Esophagus (tissue), 2 donors: ENCODE measurements around the gene ITPRID1. TPM values are rescaled to one million over a fixed set of nuclear protein-coding genes. Genes with fewer than 3 reads are reported as not detected.
"Not testable (repeated sequence)": the region's sequence is repeated elsewhere in the genome, so short reads cannot be mapped to it uniquely, and the experiment has no call there.

Experiments used
- H3K27ac ChIP-seq, 2 donors: one replicate each; pipeline ENCODE4 v1.5.1; 2013; ENCODE audit warnings: low read depth in 2 of 2, mild to moderate bottlenecking in 2 of 2, inconsistent platforms in 1 of 2, low read length in 1 of 2, moderate library complexity in 1 of 2
- H3K27me3 ChIP-seq, 2 donors: one replicate each; pipeline ENCODE4 v1.6.1; 2013; ENCODE audit warnings: low read length in 2 of 2, control low read depth in 1 of 2, mild to moderate bottlenecking in 1 of 2; ENCODE audit not compliant: insufficient read depth in 2 of 2, control insufficient read depth in 1 of 2
- H3K36me3 ChIP-seq, 2 donors: one replicate each; pipeline ENCODE4 v1.6.1; 2013; ENCODE audit warnings: low read length in 1 of 2; ENCODE audit not compliant: control insufficient read depth in 2 of 2, insufficient read depth in 2 of 2
- H3K4me1 ChIP-seq, 2 donors: one replicate each; pipeline ENCODE4 v1.6.1; 2013; ENCODE audit warnings: low read length in 1 of 2; ENCODE audit not compliant: control insufficient read depth in 2 of 2, insufficient read depth in 2 of 2
- H3K4me3 ChIP-seq, 2 donors: one replicate each; pipeline ENCODE4 v1.5.1; 2013; ENCODE audit warnings: low read length in 2 of 2, mild to moderate bottlenecking in 2 of 2, low read depth in 1 of 2, moderate library complexity in 1 of 2
- H3K9me3 ChIP-seq, 2 donors: one replicate each; pipeline ENCODE4 v1.6.1; 2013; ENCODE audit warnings: mild to moderate bottlenecking in 2 of 2, low read depth in 1 of 2, low read length in 1 of 2, moderate library complexity in 1 of 2; ENCODE audit not compliant: control insufficient read depth in 2 of 2, insufficient read depth in 1 of 2
- WGBS, 2 donors: extraction: QIAGEN DNeasy Blood & Tissue Kit; methylation state at CpG; one replicate each; pipeline ENCODE4 v1.1.7; 2013; 5-methylcytosine and 5-hydroxymethylcytosine counted together
- polyA plus RNA-seq, 2 donors: library from polyadenylated mRNA; stranded (reverse); fragments of 200-250 nt; gene quantifications; one replicate each; pipeline ENCODE4 v1.2.3, GENCODE V29; 2013
- donor health status: healthy with polysubstance abuse.
- donor health status: Bipolar disorder and iron deficiency.

Gene ITPRID1
- polyA plus RNA-seq, 2 donors: not detected

- H3K4me1 ChIP-seq: no peaks in the 10 kb centered on the region
- no peaks in the 10 kb centered on the region for H3K27me3 ChIP-seq
- H3K36me3 ChIP-seq: no peaks in the 10 kb centered on the region
- no peak overlapping the region for H3K4me3 ChIP-seq
- 70 to 78% methylated on average over 5 of the region's 5 CpGs for WGBS, 2 donors
- no peaks in the 10 kb centered on the region for H3K9me3 ChIP-seq
- H3K27ac ChIP-seq: no peak overlapping the region
These were observed 5.1 kb upstream of the ITPRID1 start for GRCh38 chr7:31508823-31509222.

GRCh38 chr7:31512166-31512565 is 1.7 kb upstream of the ITPRID1 start:
- Histone ChIP-seq H3K9me3 (no peaks in the 10 kb centered on the region), H3K36me3 (no peaks in the 10 kb centered on the region), H3K27me3 (no peaks in the 10 kb centered on the region), H3K4me3 (no peak overlapping the region), H3K4me1 (no peaks in the 10 kb centered on the region), H3K27ac (no peak overlapping the region)
- WGBS, 2 donors: 50 to 54% methylated on average over 2 of the region's 2 CpGs

GRCh38 chr7:31516680-31517502 is 3.0 kb downstream of the ITPRID1 start:
- H3K9me3 ChIP-seq: no peaks in the 10 kb centered on the region
- 85 to 87% methylated on average over 16 of the region's 16 CpGs for WGBS, 2 donors

GRCh38 chr7:31517513-31517912 is 3.6 kb downstream of the ITPRID1 start:
- Histone ChIP-seq H3K4me1 (no peaks in the 10 kb centered on the region), H3K27me3 (no peaks in the 10 kb centered on the region), H3K4me3 (no peak overlapping the region), H3K27ac (no peak overlapping the region), H3K9me3 (no peaks in the 10 kb centered on the region), H3K36me3 (no peaks in the 10 kb centered on the region)
- WGBS, 2 donors: 95 to 96% methylated on average over 31 of the region's 31 CpGs

More at GRCh38 chr7:31516680-31517502, 3.0 kb downstream of the ITPRID1 start:
- no peaks in the 10 kb centered on the region for H3K36me3 ChIP-seq
- H3K4me3 ChIP-seq: no peak overlapping the region
- no peaks in the 10 kb centered on the region for H3K27me3 ChIP-seq
- H3K4me1 ChIP-seq: no peaks in the 10 kb centered on the region
- no peak overlapping the region for H3K27ac ChIP-seq

- Histone ChIP-seq H3K36me3 (no peaks in the 10 kb centered on the region), H3K4me1 (no peaks in the 10 kb centered on the region), H3K27ac (no peak overlapping the region), H3K9me3 (no peaks in the 10 kb centered on the region), H3K27me3 (no peaks in the 10 kb centered on the region), H3K4me3 (no peak overlapping the region)
- WGBS, 2 donors: 90 to 92% methylated on average over 4 of the region's 4 CpGs
These were observed 4.9 kb downstream of the ITPRID1 start for GRCh38 chr7:31518766-31519165.

- Histone ChIP-seq H3K27ac (no peak overlapping the region), H3K9me3 (no peaks in the 10 kb centered on the region), H3K4me3 (no peak overlapping the region), H3K36me3 (no peaks in the 10 kb centered on the region), H3K4me1 (no peaks in the 10 kb centered on the region), H3K27me3 (no peaks in the 10 kb centered on the region)
- 68 to 77% methylated on average over 5 of the region's 5 CpGs for WGBS, 2 donors
These were observed 7.6 kb downstream of the ITPRID1 start for GRCh38 chr7:31521336-31522010.

- no peaks in the 10 kb centered on the region for H3K27me3 ChIP-seq
- H3K27ac ChIP-seq: no peak overlapping the region
- no peak overlapping the region for H3K4me3 ChIP-seq
- H3K4me1 ChIP-seq: no peaks in the 10 kb centered on the region
- no peaks in the 10 kb centered on the region for H3K9me3 ChIP-seq
- H3K36me3 ChIP-seq: no peaks in the 10 kb centered on the region
These were observed 13.0 kb downstream of the ITPRID1 start for GRCh38 chr7:31526864-31527263.

GRCh38 chr7:31529103-31529502 is 15.2 kb downstream of the ITPRID1 start:
- 64 to 67% methylated on average over 1 of the region's 1 CpG for WGBS, 2 donors
- H3K4me3 ChIP-seq: no peak overlapping the region
- no peak overlapping the region for H3K27ac ChIP-seq

GRCh38 chr7:31540651-31541185 is 26.8 kb downstream of the ITPRID1 start:
- not testable (repeated sequence) for H3K4me1 ChIP-seq, H3K36me3 ChIP-seq, H3K4me3 ChIP-seq, H3K27ac ChIP-seq, H3K27me3 ChIP-seq, H3K9me3 ChIP-seq
- 33 to 38% methylated on average over 3 of the region's 3 CpGs for WGBS, 2 donors

More at GRCh38 chr7:31529103-31529502, 15.2 kb downstream of the ITPRID1 start:
- no peaks in the 10 kb centered on the region for H3K36me3 ChIP-seq
- no peaks in the 10 kb centered on the region for H3K9me3 ChIP-seq
- no peaks in the 10 kb centered on the region for H3K27me3 ChIP-seq
- H3K4me1 ChIP-seq: no peaks in the 10 kb centered on the region
